ENCODE results near the gene BSPRY. TPM values are rescaled to one million over a fixed set of nuclear protein-coding genes. Genes with fewer than 3 reads are reported as not detected.

BSPRY gene
- total and polyA plus RNA-seq, 2 of the 13 experiments (the other 11 are each of a cell fraction or from before 2014, with no cell fraction given): 0.09 to 0.26 TPM

- no peak for TF ChIP-seq ZHX1 (CRISPR knock-in tag; IDR thresholded peaks at IDR 0.05; ENCODE audit: low read depth)
- TF ChIP-seq ZNF143 (CRISPR knock-in tag; IDR thresholded peaks at IDR 0.05): peak; percentile 15; the same call in 1 of the 2 replicates
- TF ChIP-seq MEF2D (CRISPR knock-in tag; IDR thresholded peaks at IDR 0.05): peak; percentile 86
- TF ChIP-seq TEAD2 (CRISPR knock-in tag; IDR thresholded peaks at IDR 0.05): no peak
- no peak for TF ChIP-seq SRSF1 (optimal IDR thresholded peaks at IDR 0.05; ENCODE audit: low read depth, low read length)
- TF ChIP-seq ZSCAN31 (CRISPR knock-in tag; IDR thresholded peaks at IDR 0.05; ENCODE audit: low read depth): 0 out of 2 replicates have a peak, but pooled peaks have one; percentile 25
- no peak for TF ChIP-seq GTF3A (CRISPR knock-in tag; conservative IDR thresholded peaks at IDR 0.05)
- no peak for TF ChIP-seq POLR2G (IDR thresholded peaks at IDR 0.05; ENCODE audit: low read depth, low read length)
- no peak for TF ChIP-seq ZNF879 (CRISPR knock-in tag; IDR thresholded peaks at IDR 0.05)
- peak in 1 of 2 experiments; percentile 51; a peak in 1 of 4 replicates for TF ChIP-seq KLF16 (CRISPR knock-in tag; IDR thresholded peaks at IDR 0.05)
- TF ChIP-seq SALL2 (CRISPR knock-in tag; IDR thresholded peaks at IDR 0.05): no peak
- no peak for TF ChIP-seq PHF8 (CRISPR knock-in tag; IDR thresholded peaks at IDR 0.05)
- TF ChIP-seq, protein P1, sequence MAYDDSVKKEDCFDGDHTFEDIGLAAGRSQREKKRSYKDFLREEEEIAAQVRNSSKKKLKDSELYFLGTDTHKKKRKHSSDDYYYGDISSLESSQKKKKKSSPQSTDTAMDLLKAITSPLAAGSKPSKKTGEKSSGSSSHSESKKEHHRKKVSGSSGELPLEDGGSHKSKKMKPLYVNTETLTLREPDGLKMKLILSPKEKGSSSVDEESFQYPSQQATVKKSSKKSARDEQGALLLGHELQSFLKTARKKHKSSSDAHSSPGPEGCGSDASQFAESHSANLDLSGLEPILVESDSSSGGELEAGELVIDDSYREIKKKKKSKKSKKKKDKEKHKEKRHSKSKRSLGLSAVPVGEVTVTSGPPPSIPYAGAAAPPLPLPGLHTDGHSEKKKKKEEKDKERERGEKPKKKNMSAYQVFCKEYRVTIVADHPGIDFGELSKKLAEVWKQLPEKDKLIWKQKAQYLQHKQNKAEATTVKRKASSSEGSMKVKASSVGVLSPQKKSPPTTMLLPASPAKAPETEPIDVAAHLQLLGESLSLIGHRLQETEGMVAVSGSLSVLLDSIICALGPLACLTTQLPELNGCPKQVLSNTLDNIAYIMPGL (CRISPR knock-in tag; IDR thresholded peaks at IDR 0.05; ENCODE audit: borderline replicate concordance in 1 of 2, low read depth in 1 of 2): no peak; a peak in 1 of 4 replicates
- TF ChIP-seq KDM5A (IDR thresholded peaks at IDR 0.05; ENCODE audit: borderline replicate concordance, low read length): no peak
- TF ChIP-seq SNRNP70 (IDR thresholded peaks at IDR 0.05; ENCODE audit: low read depth, low read length): no peak
- no peak for TF ChIP-seq ZC3H4 (CRISPR knock-in tag; IDR thresholded peaks at IDR 0.05; ENCODE audit: borderline replicate concordance)
- no peak for TF ChIP-seq ZNF547 (CRISPR knock-in tag; IDR thresholded peaks at IDR 0.05)
- TF ChIP-seq, protein P2, sequence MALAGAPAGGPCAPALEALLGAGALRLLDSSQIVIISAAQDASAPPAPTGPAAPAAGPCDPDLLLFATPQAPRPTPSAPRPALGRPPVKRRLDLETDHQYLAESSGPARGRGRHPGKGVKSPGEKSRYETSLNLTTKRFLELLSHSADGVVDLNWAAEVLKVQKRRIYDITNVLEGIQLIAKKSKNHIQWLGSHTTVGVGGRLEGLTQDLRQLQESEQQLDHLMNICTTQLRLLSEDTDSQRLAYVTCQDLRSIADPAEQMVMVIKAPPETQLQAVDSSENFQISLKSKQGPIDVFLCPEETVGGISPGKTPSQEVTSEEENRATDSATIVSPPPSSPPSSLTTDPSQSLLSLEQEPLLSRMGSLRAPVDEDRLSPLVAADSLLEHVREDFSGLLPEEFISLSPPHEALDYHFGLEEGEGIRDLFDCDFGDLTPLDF (CRISPR knock-in tag; IDR thresholded peaks at IDR 0.05): 0 out of 2 replicates have a peak, but pooled peaks have one; percentile 54
- TF ChIP-seq GLMP (CRISPR knock-in tag; IDR thresholded peaks at IDR 0.05; ENCODE audit: borderline replicate concordance): no peak
- no peak for TF ChIP-seq ISX (CRISPR knock-in tag; conservative IDR thresholded peaks at IDR 0.05)
- no peak for TF ChIP-seq NKX3-1 (CRISPR knock-in tag; IDR thresholded peaks at IDR 0.05)
- TF ChIP-seq, protein P3, sequence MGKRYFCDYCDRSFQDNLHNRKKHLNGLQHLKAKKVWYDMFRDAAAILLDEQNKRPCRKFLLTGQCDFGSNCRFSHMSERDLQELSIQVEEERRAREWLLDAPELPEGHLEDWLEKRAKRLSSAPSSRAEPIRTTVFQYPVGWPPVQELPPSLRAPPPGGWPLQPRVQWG (CRISPR knock-in tag; IDR thresholded peaks at IDR 0.05; ENCODE audit: borderline replicate concordance, low read depth): no peak
These were observed 45.9 kb downstream of the BSPRY start (continued) for GRCh38 chr9:113395000-113395861.
